ENCODE measurements around the gene PRH1. TPM values are rescaled to one million over a fixed set of nuclear protein-coding genes. Genes with fewer than 3 reads are reported as not detected.

Gene PRH1
- total RNA-seq, 2 experiments from 2014 or later, result 8.1 to 12.0 TPM

- DNase-seq (no peak), ATAC-seq (no peak)
- H3K27me3 Mint-ChIP-seq, result no peaks in the 10 kb centered on the region
- no peak for TF ChIP-seq CTCF (IDR thresholded peaks at IDR 0.05)
- peaks cover 14% of the 10 kb centered on the region for H3K36me3 Mint-ChIP-seq (ENCODE audit: low read depth)
- H3K4me1 Mint-ChIP-seq (ENCODE audit: low read depth), result peaks cover 2% of the 10 kb centered on the region
- peaks cover 22% of the 10 kb centered on the region for H3K9me3 Mint-ChIP-seq
- POLR2A ChIA-PET, result no interaction called here
- no peak within 1 kb of the TSS for H3K4me3 Mint-ChIP-seq
- no peak within 1 kb of the TSS for H3K27ac Mint-ChIP-seq
- intact Hi-C loops (cut with micrococcal nuclease), result no loop called here
- CTCF ChIA-PET, result no interaction called here
Measured at GRCh38 chr12:10909462-10909861, 25.4 kb upstream of the PRH1 start, which contains the start of gene TAS2R13. Gene TAS2R13, minus strand, starts transcription at chr12:10909562. Its CDS starts 264 bp downstream, at chr12:10909298.

- Mint-ChIP-seq H3K9me3 (peaks cover 42% of the 10 kb centered on the region), H3K27me3 (no peaks in the 10 kb centered on the region), H3K27ac (no peak overlapping the region), H3K36me3 (ENCODE audit: low read depth) (peaks cover 19% of the 10 kb centered on the region), H3K4me1 (ENCODE audit: low read depth) (peaks cover 2% of the 10 kb centered on the region), H3K4me3 (no peak overlapping the region)
- no peak for ATAC-seq
- intact Hi-C loops (cut with micrococcal nuclease), result no loop called here
- ChIA-PET POLR2A (interaction anchor here (0.6 kb wide), 1 partner anchor 89 kb away, joined by 4 read pairs; no protein-coding TSS in a partner anchor), CTCF (no interaction called here)
- TF ChIP-seq CTCF (IDR thresholded peaks at IDR 0.05), result no peak
- DNase-seq, result no peak
Measured at GRCh38 chr12:10904686-10905085, 20.6 kb upstream of the PRH1 start.

- DNase-seq (no peak), ATAC-seq (no peak)
- no peak for TF ChIP-seq CTCF (IDR thresholded peaks at IDR 0.05)
- Mint-ChIP-seq H3K9me3 (peaks cover 33% of the 10 kb centered on the region), H3K4me3 (no peak overlapping the region), H3K27me3 (no peaks in the 10 kb centered on the region), H3K4me1 (ENCODE audit: low read depth) (no peaks in the 10 kb centered on the region), H3K36me3 (ENCODE audit: low read depth) (peaks cover 17% of the 10 kb centered on the region), H3K27ac (no peak overlapping the region)
- intact Hi-C loops (cut with micrococcal nuclease), result no loop called here
- POLR2A ChIA-PET, result no interaction called here
- CTCF ChIA-PET, result no interaction called here
Measured at GRCh38 chr12:10901427-10901826, 17.4 kb upstream of the PRH1 start.

- ATAC-seq, result no peak
- POLR2A ChIA-PET, result no interaction called here
- intact Hi-C loops (cut with micrococcal nuclease), result no loop called here
Measured at GRCh38 chr12:10900972-10901371, 16.9 kb upstream of the PRH1 start.

GRCh38 chr12:10900530-10900929, 16.5 kb upstream of the PRH1 start:
- CTCF ChIA-PET, result no interaction called here
- POLR2A ChIA-PET, result no interaction called here
- intact Hi-C loops (cut with micrococcal nuclease), result no loop called here
- no peak overlapping the region for H3K4me3 Mint-ChIP-seq
- no peaks in the 10 kb centered on the region for H3K27me3 Mint-ChIP-seq
- peaks cover 14% of the 10 kb centered on the region for H3K36me3 Mint-ChIP-seq (ENCODE audit: low read depth)
- DNase-seq, result no peak
- ATAC-seq, result no peak
- H3K27ac Mint-ChIP-seq, result no peak overlapping the region
- no peaks in the 10 kb centered on the region for H3K4me1 Mint-ChIP-seq (ENCODE audit: low read depth)
- peaks cover 29% of the 10 kb centered on the region for H3K9me3 Mint-ChIP-seq
- no peak for TF ChIP-seq CTCF (IDR thresholded peaks at IDR 0.05)

More at GRCh38 chr12:10900972-10901371, 16.9 kb upstream of the PRH1 start:
- CTCF ChIA-PET, result no interaction called here
- no peak for DNase-seq
- no peak overlapping the region for H3K4me3 Mint-ChIP-seq
- H3K27ac Mint-ChIP-seq, result no peak overlapping the region
- H3K4me1 Mint-ChIP-seq (ENCODE audit: low read depth), result no peaks in the 10 kb centered on the region
- H3K36me3 Mint-ChIP-seq (ENCODE audit: low read depth), result peaks cover 17% of the 10 kb centered on the region
- no peak for TF ChIP-seq CTCF (IDR thresholded peaks at IDR 0.05)
- H3K27me3 Mint-ChIP-seq, result no peaks in the 10 kb centered on the region
- peaks cover 31% of the 10 kb centered on the region for H3K9me3 Mint-ChIP-seq
